ENCODE data around the gene HIGD1B. TPM values are rescaled to one million over a fixed set of nuclear protein-coding genes. Genes with fewer than 3 reads are reported as not detected.

HIGD1B gene
- total and polyA plus RNA-seq, 2 donors (not counting 3 experiments of a cell fraction or from before 2014, with no cell fraction given): not detected

- peak; percentile 65 for DNase-seq (ENCODE audit: low read depth, low spot score)
- Histone ChIP-seq H3K4me2 (ENCODE audit: insufficient read depth, low read length) (peak overlapping the region; percentile 87), H4K20me1 (replicated peaks; ENCODE audit: control insufficient read depth, extremely low read depth, insufficient read depth, low read length) (no peaks in the 10 kb centered on the region), H3K4me1 (ENCODE audit: control insufficient read depth, extremely low read depth, insufficient read depth, low read length) (peaks cover 7% of the 10 kb centered on the region), H3K9ac (replicated peaks; ENCODE audit: extremely low read depth, insufficient read depth, low read length) (peak overlapping the region; percentile 93), H3K27me3 (ENCODE audit: control insufficient read depth in 2 of 2, insufficient read depth in 2 of 2, low read length in 2 of 2) (no peaks in the 10 kb centered on the region), H3K9me3 (replicated peaks; ENCODE audit: control insufficient read depth, insufficient read depth, low read length) (no peaks in the 10 kb centered on the region), H3K9me1 (replicated peaks; ENCODE audit: control insufficient read depth, extremely low read depth, insufficient read depth, low read length) (no peaks in the 10 kb centered on the region), H2AFZ (ENCODE audit: low read depth, low read length) (peak overlapping the region; percentile 98), H3K4me3 (replicated peaks in 1 of 3; ENCODE audit: insufficient read depth in 1 of 3, low read depth in 1 of 3, low read length in 3 of 3) (peak overlapping the region; percentile 85 to 98 (median 96)), H3K79me2 (ENCODE audit: control insufficient read depth, insufficient read depth, low read length) (peaks cover 51% of the 10 kb centered on the region), H3K27ac (ENCODE audit: insufficient read depth, low read depth, low read length) (peak overlapping the region; percentile 58), H3K36me3 (ENCODE audit: control insufficient read depth in 2 of 2, extremely low read depth in 1 of 2, insufficient read depth in 2 of 2, low read length in 2 of 2) (no peaks in the 10 kb centered on the region)
- intact Hi-C loops (cut with micrococcal nuclease): loop anchor here (1.0 to 2.0 kb wide), 4 partner anchors 9 to 54 kb away; no protein-coding TSS in a partner anchor
- TF ChIP-seq GATA2 (IDR thresholded peaks at IDR 0.05; ENCODE audit: insufficient read depth, insufficient read length, low read depth, low read length): no peak
- ChIA-PET CTCF (interaction anchor here (0.6 to 1.8 kb wide), 7 partner anchors 8 to 53 kb away, joined by 3 to 14 read pairs (median 4); no protein-coding TSS in a partner anchor), POLR2A (interaction anchor here (0.5 kb wide), 1 partner anchor 27 kb away, joined by 3 read pairs; no protein-coding TSS in a partner anchor)
- TSS peak; percentile 57 for BruUV-seq (replicated peaks)
- dilution Hi-C loops (cut with MboI; ENCODE audit: extremely low pct_ligation_motif_present, low sequenced_read_pairs): no loop called here
- FAIRE-seq: peak; percentile 83
Observed at GRCh38 chr17:44828919-44829522, 18.7 kb upstream of the HIGD1B start.

GRCh38 chr17:44829523-44830358 is 17.9 kb upstream of the HIGD1B start, which contains the start of gene GJC1:
GJC1 (minus strand) TSS chr17:44830287; CDS start chr17:44805817, 24,470 bp downstream.
- Histone ChIP-seq H3K79me2 (ENCODE audit: control insufficient read depth, insufficient read depth, low read length) (peaks cover 45% of the 10 kb centered on the region), H3K27ac (ENCODE audit: insufficient read depth, low read depth, low read length) (peak within 1 kb of the TSS; percentile 58), H3K36me3 (ENCODE audit: control insufficient read depth in 2 of 2, extremely low read depth in 1 of 2, insufficient read depth in 2 of 2, low read length in 2 of 2) (no peaks in the 10 kb centered on the region), H3K9me3 (replicated peaks; ENCODE audit: control insufficient read depth, insufficient read depth, low read length) (no peaks in the 10 kb centered on the region), H2AFZ (ENCODE audit: low read depth, low read length) (peak within 1 kb of the TSS; percentile 98), H3K4me1 (ENCODE audit: control insufficient read depth, extremely low read depth, insufficient read depth, low read length) (peaks cover 7% of the 10 kb centered on the region), H3K4me2 (ENCODE audit: insufficient read depth, low read length) (peak within 1 kb of the TSS; percentile 87), H4K20me1 (replicated peaks; ENCODE audit: control insufficient read depth, extremely low read depth, insufficient read depth, low read length) (no peaks in the 10 kb centered on the region), H3K9me1 (replicated peaks; ENCODE audit: control insufficient read depth, extremely low read depth, insufficient read depth, low read length) (no peaks in the 10 kb centered on the region), H3K4me3 (replicated peaks in 1 of 3; ENCODE audit: insufficient read depth in 1 of 3, low read depth in 1 of 3, low read length in 3 of 3) (peak within 1 kb of the TSS; percentile 85 to 98 (median 96)), H3K9ac (replicated peaks; ENCODE audit: extremely low read depth, insufficient read depth, low read length) (peak within 1 kb of the TSS; percentile 93), H3K27me3 (ENCODE audit: control insufficient read depth in 2 of 2, insufficient read depth in 2 of 2, low read length in 2 of 2) (no peaks in the 10 kb centered on the region)
- POLR2A ChIA-PET: interaction anchor here (0.5 kb wide), 1 partner anchor 26 kb away, joined by 3 read pairs; no protein-coding TSS in a partner anchor
- BruUV-seq (replicated peaks): no TSS peak
- dilution Hi-C loops (cut with MboI; ENCODE audit: extremely low pct_ligation_motif_present, low sequenced_read_pairs) (no loop called here), intact Hi-C loops (cut with micrococcal nuclease) (loop anchor here (1.0 to 2.0 kb wide), 4 partner anchors 9 to 54 kb away; no protein-coding TSS in a partner anchor)
- TF ChIP-seq MAX (IDR thresholded peaks at IDR 0.05; ENCODE audit: insufficient read depth, insufficient read length) (no peak), MYC (IDR thresholded peaks at IDR 0.05; ENCODE audit: low read depth, low read length) (no peak), CTCF (IDR thresholded peaks at IDR 0.05; ENCODE audit: extremely low read depth in 1 of 2, insufficient read depth in 1 of 2, low read depth in 1 of 2, low read length in 2 of 2) (no peak), FOS (IDR thresholded peaks at IDR 0.05; ENCODE audit: borderline replicate concordance, insufficient read depth, low read length) (no peak), POLR2AphosphoS5 (IDR thresholded peaks at IDR 0.05; ENCODE audit: insufficient read depth, low read depth, low read length) (peak; percentile 11), EZH2 (IDR thresholded peaks at IDR 0.05; ENCODE audit: borderline replicate concordance, low read depth, low read length, severe bottlenecking) (no peak), JUN (IDR thresholded peaks at IDR 0.05; ENCODE audit: borderline replicate concordance, insufficient read depth, insufficient read length, low read depth) (no peak), POLR2A (IDR thresholded peaks at IDR 0.05; ENCODE audit: low read depth, low read length) (peak; percentile 20), GATA2 (IDR thresholded peaks at IDR 0.05; ENCODE audit: insufficient read depth, insufficient read length, low read depth, low read length) (no peak)
- DNase-seq (ENCODE audit: low read depth, low spot score): peak; percentile 58
- FAIRE-seq: no peak
- CTCF ChIA-PET: interaction anchor here (1.0 to 6.8 kb wide), 6 partner anchors 9 to 52 kb away, joined by 3 to 78 read pairs (median 6); no protein-coding TSS in a partner anchor
